GM19395 (cell line): ENCODE measurements around the gene JAZF1.

Source experiments
- ATAC-seq: cut with Tn5 transposase; IDR thresholded peaks from one replicate; pipeline ENCODE4 v1.9.1; 2021; ENCODE audit warnings: mild to moderate bottlenecking, moderate library complexity; ENCODE audit not compliant: unreplicated experiment

The JAZF1 gene

GRCh38 chr7:27799212-27799611 is 381.4 kb downstream of the JAZF1 start:
- no peak for ATAC-seq

- ATAC-seq = no peak
Observed at GRCh38 chr7:27795977-27796376, 384.6 kb downstream of the JAZF1 start.

- no peak for ATAC-seq
Observed at GRCh38 chr7:27793780-27794179, 386.8 kb downstream of the JAZF1 start.

GRCh38 chr7:27788437-27788836 is 392.2 kb downstream of the JAZF1 start:
- ATAC-seq = no peak

GRCh38 chr7:27784399-27785053 is 396.1 kb downstream of the JAZF1 start:
- no peak for ATAC-seq

GRCh38 chr7:27782849-27783248 is 397.7 kb downstream of the JAZF1 start:
- no peak for ATAC-seq

- ATAC-seq = no peak
Observed at GRCh38 chr7:27781188-27781587, 399.4 kb downstream of the JAZF1 start.
